ENCODE data around the gene PSG6. TPM values are rescaled to one million over a fixed set of nuclear protein-coding genes. Genes with fewer than 3 reads are reported as not detected.

PSG6 gene
- polyA plus RNA-seq, 3 donors = not detected

GRCh38 chr19:42928896-42929295, 11.2 kb upstream of the PSG6 start:
- no peak for DNase-seq
- intact Hi-C loops (cut with micrococcal nuclease) = no loop called here
- Histone ChIP-seq H3K79me2 (ENCODE audit: insufficient read depth, low read length) (no peaks in the 10 kb centered on the region), H3K9me3 (replicated peaks in 1 of 2; ENCODE audit: control insufficient read depth in 1 of 2, insufficient read depth in 1 of 2, low read length in 2 of 2) (no peaks in the 10 kb centered on the region), H2AFZ (ENCODE audit: insufficient read depth, low read depth, low read length, poor library complexity, severe bottlenecking) (no peak overlapping the region), H4K20me1 (ENCODE audit: insufficient read depth, low read length) (no peaks in the 10 kb centered on the region), H3K27me3 (ENCODE audit: control insufficient read depth in 2 of 2, insufficient read depth in 2 of 2, low read length in 2 of 2) (no peaks in the 10 kb centered on the region), H3K4me3 (replicated peaks in 1 of 3; ENCODE audit: low read depth in 2 of 3, low read length in 3 of 3) (no peak overlapping the region), H3K4me2 (replicated peaks; ENCODE audit: extremely low read depth, low read length, poor library complexity, severe bottlenecking) (no peak overlapping the region), H3K36me3 (replicated peaks in 1 of 2; ENCODE audit: control insufficient read depth in 1 of 2, insufficient read depth in 2 of 2, low read length in 2 of 2) (no peaks in the 10 kb centered on the region), H3K9ac (ENCODE audit: insufficient read depth, low read length, poor library complexity, severe bottlenecking) (no peak overlapping the region), H3K4me1 (ENCODE audit: control insufficient read depth in 1 of 2, insufficient read depth in 2 of 2, low read length in 2 of 2) (no peaks in the 10 kb centered on the region), H3K27ac (ENCODE audit: low read depth in 1 of 2, low read length in 2 of 2) (no peak overlapping the region)
- no peaks in the 10 kb centered on the region for H3K4me1 Mint-ChIP-seq
- no peaks in the 10 kb centered on the region for H3K36me3 Mint-ChIP-seq
- no peak overlapping the region for H3K4me3 Mint-ChIP-seq
- peaks cover 2 to 6% (median 4%) of the 10 kb centered on the region in 3 donors for H3K27me3 Mint-ChIP-seq (ENCODE audit: low read depth in 3 of 3)
- TF ChIP-seq CTCF (IDR thresholded peaks at IDR 0.05) = no peak
- 86% methylated on average over 3 of the region's 3 CpGs for WGBS (ENCODE audit: insufficient coverage)
- H3K9me3 Mint-ChIP-seq = no peaks in the 10 kb centered on the region
- H3K27ac Mint-ChIP-seq = no peak overlapping the region

- Histone ChIP-seq H3K4me1 (ENCODE audit: control insufficient read depth in 1 of 2, insufficient read depth in 2 of 2, low read length in 2 of 2) (no peaks in the 10 kb centered on the region), H3K9me3 (replicated peaks in 1 of 2; ENCODE audit: control insufficient read depth in 1 of 2, insufficient read depth in 1 of 2, low read length in 2 of 2) (no peaks in the 10 kb centered on the region), H3K4me3 (replicated peaks in 1 of 3; ENCODE audit: low read depth in 2 of 3, low read length in 3 of 3) (no peak overlapping the region), H4K20me1 (ENCODE audit: insufficient read depth, low read length) (no peaks in the 10 kb centered on the region), H3K4me2 (replicated peaks; ENCODE audit: extremely low read depth, low read length, poor library complexity, severe bottlenecking) (no peak overlapping the region), H3K27ac (ENCODE audit: low read depth in 1 of 2, low read length in 2 of 2) (no peak overlapping the region), H2AFZ (ENCODE audit: insufficient read depth, low read depth, low read length, poor library complexity, severe bottlenecking) (no peak overlapping the region), H3K79me2 (ENCODE audit: insufficient read depth, low read length) (no peaks in the 10 kb centered on the region), H3K36me3 (replicated peaks in 1 of 2; ENCODE audit: control insufficient read depth in 1 of 2, insufficient read depth in 2 of 2, low read length in 2 of 2) (no peaks in the 10 kb centered on the region), H3K27me3 (ENCODE audit: control insufficient read depth in 2 of 2, insufficient read depth in 2 of 2, low read length in 2 of 2) (no peaks in the 10 kb centered on the region), H3K9ac (ENCODE audit: insufficient read depth, low read length, poor library complexity, severe bottlenecking) (no peak overlapping the region)
- Mint-ChIP-seq H3K36me3 (no peaks in the 10 kb centered on the region), H3K27ac (no peak overlapping the region), H3K4me1 (no peaks in the 10 kb centered on the region), H3K9me3 (no peaks in the 10 kb centered on the region), H3K27me3 (ENCODE audit: low read depth in 3 of 3) (peaks cover 2 to 5% (median 4%) of the 10 kb centered on the region in 3 donors), H3K4me3 (no peak overlapping the region)
- WGBS (ENCODE audit: insufficient coverage) = 80% methylated on average over 1 of the region's 2 CpGs
- intact Hi-C loops (cut with micrococcal nuclease) = no loop called here
- no peak for TF ChIP-seq CTCF (IDR thresholded peaks at IDR 0.05)
- no peak for DNase-seq
Measured at GRCh38 chr19:42926781-42927180, 9.1 kb upstream of the PSG6 start.
